ENCODE measurements around the gene RAPGEF4. TPM values are rescaled to one million over a fixed set of nuclear protein-coding genes. Genes with fewer than 3 reads are reported as not detected.

RAPGEF4 gene
- total RNA-seq, 2 experiments from 2014 or later: 0.21 TPM; not detected in 1

DNA sequence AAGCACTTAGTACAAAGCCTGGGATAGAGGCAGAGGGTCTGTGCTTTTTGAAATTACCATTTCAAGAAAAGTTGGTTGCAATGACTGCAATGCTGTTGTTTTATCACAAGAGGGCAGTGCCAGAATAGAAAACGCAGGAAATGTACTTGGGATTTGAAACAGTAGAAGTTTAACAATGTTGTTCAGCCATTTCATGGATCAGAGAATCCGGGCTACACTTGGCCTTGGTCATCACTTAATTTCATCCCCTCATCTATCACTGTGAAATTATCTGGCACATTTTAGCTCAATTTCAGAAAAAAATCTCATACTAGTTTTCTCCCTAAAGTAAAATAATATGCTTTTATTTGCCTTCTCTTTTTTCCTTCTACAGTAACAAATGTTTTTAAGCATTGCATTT, 70.8 kb downstream of the RAPGEF4 start:
- no peaks in the 10 kb centered on the region for H3K4me1 Mint-ChIP-seq
- H3K27me3 Mint-ChIP-seq: peaks cover 13% of the 10 kb centered on the region
- no peaks in the 10 kb centered on the region for H3K36me3 Mint-ChIP-seq
- ATAC-seq (no peak), DNase-seq (no peak)
- H3K9me3 Mint-ChIP-seq (ENCODE audit: low read depth): peaks cover 8% of the 10 kb centered on the region
- CTCF ChIA-PET: interaction anchor here (1.1 to 3.1 kb wide), 7 partner anchors 9 to 164 kb away, joined by 3 to 29 read pairs (median 4); no protein-coding TSS in a partner anchor
- no peak overlapping the region for H3K4me3 Mint-ChIP-seq
- H3K27ac Mint-ChIP-seq: no peak overlapping the region

DNA sequence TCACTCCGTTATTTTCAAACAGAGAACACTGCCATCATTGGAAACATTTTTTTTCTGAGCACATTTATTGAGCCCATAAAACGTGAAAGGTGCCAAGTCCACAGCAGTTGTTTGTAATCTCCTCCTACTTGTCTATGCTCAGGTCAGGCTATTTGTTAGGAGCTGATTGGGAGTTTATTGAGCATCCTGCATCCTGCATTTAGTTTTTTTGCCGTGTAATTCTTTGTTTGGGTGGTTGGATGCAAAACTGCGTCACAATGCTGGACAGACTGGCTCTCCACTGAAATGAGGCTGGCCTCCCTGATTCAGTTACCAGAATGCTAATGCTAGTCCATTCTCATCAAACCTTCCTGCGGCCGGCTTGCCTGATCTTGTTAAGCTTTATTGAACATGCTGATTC, 71.4 kb downstream of the RAPGEF4 start:
- ATAC-seq: no peak
- DNase-seq: no peak
- H3K27ac Mint-ChIP-seq: no peak overlapping the region
- CTCF ChIA-PET: interaction anchor here (1.1 to 3.1 kb wide), 6 partner anchors 33 to 164 kb away, joined by 3 to 29 read pairs (median 4); no protein-coding TSS in a partner anchor
- H3K4me1 Mint-ChIP-seq: no peaks in the 10 kb centered on the region
- H3K27me3 Mint-ChIP-seq: peaks cover 18% of the 10 kb centered on the region
- no peaks in the 10 kb centered on the region for H3K36me3 Mint-ChIP-seq
- H3K9me3 Mint-ChIP-seq (ENCODE audit: low read depth): peaks cover 8% of the 10 kb centered on the region
- H3K4me3 Mint-ChIP-seq: no peak overlapping the region

DNA sequence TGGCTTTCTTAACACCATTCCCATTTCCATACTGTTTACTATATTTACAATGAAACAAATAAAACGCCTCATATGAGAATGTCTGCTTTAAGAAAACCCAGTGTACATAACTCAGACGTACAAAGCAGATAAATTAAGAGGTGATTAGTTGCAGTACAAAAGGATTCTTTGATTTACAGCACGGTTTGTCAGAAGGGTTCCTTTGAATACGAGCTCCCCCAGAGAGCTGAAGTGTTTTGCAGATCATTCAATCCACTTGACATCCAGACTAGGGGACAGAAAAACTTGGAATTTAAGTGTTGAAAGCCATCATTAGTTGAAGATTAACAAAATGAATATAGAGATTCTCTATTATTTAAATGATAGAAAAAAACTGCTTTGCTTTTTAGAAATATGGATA, 72.5 kb downstream of the RAPGEF4 start:
- Mint-ChIP-seq H3K36me3 (no peaks in the 10 kb centered on the region), H3K4me1 (no peaks in the 10 kb centered on the region), H3K27me3 (peaks cover 29% of the 10 kb centered on the region), H3K4me3 (no peak overlapping the region), H3K27ac (no peak overlapping the region), H3K9me3 (ENCODE audit: low read depth) (no peaks in the 10 kb centered on the region)
- ATAC-seq (no peak), DNase-seq (no peak)
- CTCF ChIA-PET: interaction anchor here (1.2 to 3.1 kb wide), 2 partner anchors 32 to 124 kb away, joined by 3 to 29 read pairs; no protein-coding TSS in a partner anchor

DNA sequence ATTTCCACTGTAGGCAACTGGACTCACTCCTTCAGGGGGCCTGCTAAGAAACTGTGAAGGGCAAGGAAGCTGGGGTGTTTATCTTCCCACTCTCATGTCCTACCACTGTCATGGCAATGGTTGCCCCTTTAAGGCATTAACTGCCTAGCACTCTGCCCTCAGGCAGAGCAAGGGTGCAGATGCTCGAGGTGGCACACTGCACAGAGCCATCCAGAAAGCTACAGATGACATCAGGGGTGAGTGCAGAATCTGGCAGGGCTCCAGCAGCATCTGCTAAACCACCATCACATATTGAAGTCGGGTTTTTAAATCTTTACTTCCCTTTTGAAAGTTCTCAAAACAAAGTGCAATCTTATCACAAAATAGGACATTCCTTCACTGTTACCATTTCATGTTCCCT, 75.4 kb downstream of the RAPGEF4 start:
- no peak for DNase-seq
- Mint-ChIP-seq H3K27ac (no peak overlapping the region), H3K4me3 (no peak overlapping the region), H3K4me1 (no peaks in the 10 kb centered on the region), H3K9me3 (ENCODE audit: low read depth) (no peaks in the 10 kb centered on the region), H3K36me3 (no peaks in the 10 kb centered on the region), H3K27me3 (peaks cover 42% of the 10 kb centered on the region)
- no peak for ATAC-seq
- CTCF ChIA-PET: no interaction called here

DNA sequence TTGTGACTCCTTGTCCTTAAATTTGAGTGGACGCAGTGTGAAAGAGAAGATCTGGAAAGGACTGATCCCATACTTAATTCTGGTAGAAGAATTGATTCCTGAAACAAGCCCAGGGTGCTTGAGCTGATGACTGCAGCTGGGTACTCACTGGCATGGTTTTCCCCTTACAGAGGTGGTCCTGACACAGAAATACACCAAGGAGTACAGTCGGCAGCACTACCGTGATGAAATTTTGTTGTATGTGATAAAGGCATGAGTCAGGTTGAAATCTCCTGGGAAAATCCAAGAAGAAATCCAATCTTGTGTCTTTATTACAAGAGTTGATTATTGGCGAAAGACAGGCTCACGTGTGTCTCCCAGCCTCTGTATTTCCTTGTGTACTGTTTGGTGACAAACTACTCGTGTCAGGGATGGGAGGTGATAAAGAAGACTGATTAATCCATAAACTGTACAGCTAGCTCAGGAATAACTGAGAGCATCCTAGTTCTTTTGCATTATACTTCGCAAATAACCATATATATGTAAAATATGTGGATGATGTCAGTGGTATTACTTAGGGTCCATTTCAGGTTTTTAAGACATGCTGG, 76.6 kb downstream of the RAPGEF4 start:
- H3K4me3 Mint-ChIP-seq: no peak overlapping the region
- DNase-seq (no peak), ATAC-seq (no peak)
- H3K9me3 Mint-ChIP-seq (ENCODE audit: low read depth): no peaks in the 10 kb centered on the region
- no peaks in the 10 kb centered on the region for H3K4me1 Mint-ChIP-seq
- H3K36me3 Mint-ChIP-seq: no peaks in the 10 kb centered on the region
- H3K27ac Mint-ChIP-seq: no peak overlapping the region
- CTCF ChIA-PET: no interaction called here
- peaks cover 39% of the 10 kb centered on the region for H3K27me3 Mint-ChIP-seq

DNA sequence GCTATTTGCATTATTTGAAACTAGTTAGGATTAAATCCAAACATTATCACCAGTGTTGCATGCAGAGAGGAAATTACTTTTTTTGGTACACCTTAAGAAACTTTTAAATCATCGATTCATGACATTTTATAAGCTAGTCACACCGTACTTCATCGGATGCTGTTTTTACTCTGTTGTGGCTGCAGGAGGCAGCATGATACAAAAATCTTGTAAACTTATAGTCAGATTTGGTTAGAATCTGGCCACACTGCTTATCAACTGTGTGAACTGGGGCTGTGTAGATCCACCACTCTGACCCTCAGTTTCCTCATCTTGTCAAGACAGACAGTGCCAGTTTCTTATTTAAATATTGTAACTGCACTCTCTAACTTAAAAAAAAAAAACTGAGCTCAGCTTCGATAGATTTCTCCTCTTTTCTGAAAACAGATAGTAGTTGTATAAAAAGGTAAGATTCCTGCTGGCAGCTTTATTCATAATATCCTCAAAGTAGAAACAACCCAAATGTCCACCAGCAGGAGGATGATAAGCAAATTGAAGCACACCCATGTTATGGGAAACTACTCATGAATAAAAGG, 77.8 kb downstream of the RAPGEF4 start:
- Mint-ChIP-seq H3K4me3 (no peak overlapping the region), H3K27me3 (peaks cover 37% of the 10 kb centered on the region), H3K9me3 (ENCODE audit: low read depth) (no peaks in the 10 kb centered on the region), H3K4me1 (no peaks in the 10 kb centered on the region), H3K27ac (no peak overlapping the region), H3K36me3 (no peaks in the 10 kb centered on the region)
- ATAC-seq: no peak
- no peak for DNase-seq
- CTCF ChIA-PET: interaction anchor here (1.5 kb wide), 1 partner anchor 119 kb away, joined by 3 read pairs; no protein-coding TSS in a partner anchor

DNA sequence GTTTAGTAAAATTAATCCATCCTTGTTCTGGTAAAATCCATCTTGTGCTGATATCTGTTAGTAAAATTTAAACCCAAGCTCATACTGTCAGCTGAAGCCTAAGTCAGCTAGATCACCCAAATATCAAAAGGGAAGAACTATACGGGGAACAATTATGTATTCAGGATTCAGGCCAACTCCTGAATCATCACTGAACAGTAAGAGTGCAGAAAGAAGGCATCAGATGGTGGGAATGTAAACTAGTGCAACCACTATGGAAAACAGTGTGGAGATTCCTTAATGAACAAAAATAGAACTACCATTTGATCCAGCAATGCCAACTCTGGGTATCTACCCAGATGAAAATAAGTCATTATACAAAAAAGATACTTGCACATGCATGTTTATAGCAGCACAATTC, 81.8 kb downstream of the RAPGEF4 start:
- peaks cover 32% of the 10 kb centered on the region for H3K27me3 Mint-ChIP-seq
- H3K4me1 Mint-ChIP-seq: no peaks in the 10 kb centered on the region
- DNase-seq (no peak), ATAC-seq (no peak)
- no peaks in the 10 kb centered on the region for H3K9me3 Mint-ChIP-seq (ENCODE audit: low read depth)
- no peak overlapping the region for H3K4me3 Mint-ChIP-seq
- H3K27ac Mint-ChIP-seq: no peak overlapping the region
- CTCF ChIA-PET: no interaction called here
- no peaks in the 10 kb centered on the region for H3K36me3 Mint-ChIP-seq

DNA sequence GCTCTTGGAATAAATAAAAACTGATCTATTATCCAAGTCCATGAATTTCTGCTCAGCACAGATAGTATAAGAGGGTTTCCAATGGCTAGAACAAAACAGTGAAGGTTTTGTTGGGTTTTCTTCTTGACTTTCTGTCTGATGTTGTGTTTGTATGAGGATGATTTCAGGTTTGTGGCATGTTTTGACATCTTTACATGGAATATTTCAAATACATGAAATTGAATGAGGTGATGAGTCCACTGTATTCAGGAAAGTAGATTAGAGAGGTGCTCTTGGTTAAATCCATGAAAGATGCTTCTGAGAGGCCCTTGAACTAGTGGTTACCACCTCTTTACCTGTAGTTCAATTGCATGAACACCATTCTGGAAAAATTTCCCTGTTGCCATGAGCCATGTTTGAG, 84.3 kb downstream of the RAPGEF4 start:
- no peak overlapping the region for H3K4me3 Mint-ChIP-seq
- H3K27ac Mint-ChIP-seq: no peak overlapping the region

DNA sequence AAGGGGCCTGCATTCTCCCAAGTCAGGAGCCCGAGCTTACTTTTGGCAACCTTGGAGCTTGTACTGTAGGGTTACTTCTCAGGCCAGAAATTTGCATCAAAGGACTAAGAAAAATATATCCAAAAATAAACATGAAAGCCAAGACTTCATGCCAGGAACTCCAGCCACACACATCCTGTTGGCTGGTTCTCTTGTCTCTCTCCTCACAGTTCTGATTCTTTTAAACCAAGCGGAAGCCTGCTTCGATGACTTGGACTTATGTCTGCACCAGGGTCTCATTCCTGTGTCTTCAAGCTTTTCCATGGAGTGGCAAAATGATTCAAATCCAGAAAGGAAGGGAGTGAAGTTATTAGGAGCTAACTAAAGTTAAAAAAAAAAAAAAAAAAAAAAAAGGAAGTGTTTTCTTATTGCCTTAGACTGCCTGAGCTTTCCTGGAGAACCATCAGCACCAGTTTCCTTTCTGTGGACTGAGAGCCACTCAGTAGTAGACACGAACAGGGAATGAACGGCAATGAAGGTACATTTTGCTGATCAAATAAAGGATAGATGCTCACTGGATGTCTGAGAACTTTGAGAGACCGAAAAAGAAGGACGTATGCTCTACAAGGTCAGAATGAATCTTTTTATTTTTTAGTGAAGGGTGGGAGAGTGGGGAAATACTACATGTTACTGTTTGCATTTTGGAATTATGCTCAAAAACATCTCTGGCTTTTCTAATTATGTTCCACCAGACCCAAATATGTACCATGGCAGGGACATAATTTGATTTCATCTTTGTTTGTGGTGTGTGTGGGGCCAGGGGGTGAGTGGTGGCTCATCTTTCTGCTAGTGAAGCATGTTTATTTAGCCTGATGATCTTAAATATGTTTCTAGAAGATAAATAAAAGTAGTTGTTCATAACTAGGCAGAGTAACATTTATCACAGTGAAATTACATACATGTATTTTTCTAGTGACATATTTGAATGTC, 86.0 kb downstream of the RAPGEF4 start:
- H3K4me3 Mint-ChIP-seq: no peak overlapping the region
- H3K4me1 Mint-ChIP-seq: no peaks in the 10 kb centered on the region
- no peaks in the 10 kb centered on the region for H3K36me3 Mint-ChIP-seq
- DNase-seq (no peak), ATAC-seq (no peak)
- H3K27ac Mint-ChIP-seq: no peak overlapping the region
- CTCF ChIA-PET: no interaction called here
- no peaks in the 10 kb centered on the region for H3K9me3 Mint-ChIP-seq (ENCODE audit: low read depth)
- H3K27me3 Mint-ChIP-seq: peaks cover 33% of the 10 kb centered on the region

More for the DNA sequence above, 84.3 kb downstream of the RAPGEF4 start:
- H3K4me1 Mint-ChIP-seq: no peaks in the 10 kb centered on the region
- H3K36me3 Mint-ChIP-seq: no peaks in the 10 kb centered on the region
- CTCF ChIA-PET: no interaction called here
- DNase-seq (no peak), ATAC-seq (no peak)
- H3K27me3 Mint-ChIP-seq: peaks cover 33% of the 10 kb centered on the region
- no peaks in the 10 kb centered on the region for H3K9me3 Mint-ChIP-seq (ENCODE audit: low read depth)

DNA sequence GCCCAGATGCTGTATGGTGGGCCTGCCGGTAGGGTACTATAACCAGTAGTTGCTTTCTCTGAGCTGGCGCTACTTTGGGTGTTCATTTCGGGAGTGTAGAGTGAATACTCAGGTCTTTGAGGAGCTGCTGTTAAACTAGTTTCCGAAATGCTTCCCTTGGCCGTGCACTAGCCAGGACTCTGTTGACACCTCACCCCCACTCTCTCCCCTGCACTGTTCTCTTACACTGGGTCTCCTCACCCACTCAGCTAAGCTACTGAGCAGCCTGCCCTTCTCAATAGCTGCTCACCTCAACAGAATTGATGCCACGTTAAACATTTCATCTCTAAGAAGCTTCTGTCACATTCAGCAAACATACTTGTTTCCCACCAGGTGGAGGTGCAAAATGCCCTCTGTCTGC, 86.9 kb downstream of the RAPGEF4 start:
- Mint-ChIP-seq H3K9me3 (ENCODE audit: low read depth) (no peaks in the 10 kb centered on the region), H3K4me1 (no peaks in the 10 kb centered on the region), H3K4me3 (no peak overlapping the region), H3K27ac (no peak overlapping the region), H3K36me3 (no peaks in the 10 kb centered on the region), H3K27me3 (peaks cover 37% of the 10 kb centered on the region)
- CTCF ChIA-PET: no interaction called here
- no peak for DNase-seq
- no peak for ATAC-seq

DNA sequence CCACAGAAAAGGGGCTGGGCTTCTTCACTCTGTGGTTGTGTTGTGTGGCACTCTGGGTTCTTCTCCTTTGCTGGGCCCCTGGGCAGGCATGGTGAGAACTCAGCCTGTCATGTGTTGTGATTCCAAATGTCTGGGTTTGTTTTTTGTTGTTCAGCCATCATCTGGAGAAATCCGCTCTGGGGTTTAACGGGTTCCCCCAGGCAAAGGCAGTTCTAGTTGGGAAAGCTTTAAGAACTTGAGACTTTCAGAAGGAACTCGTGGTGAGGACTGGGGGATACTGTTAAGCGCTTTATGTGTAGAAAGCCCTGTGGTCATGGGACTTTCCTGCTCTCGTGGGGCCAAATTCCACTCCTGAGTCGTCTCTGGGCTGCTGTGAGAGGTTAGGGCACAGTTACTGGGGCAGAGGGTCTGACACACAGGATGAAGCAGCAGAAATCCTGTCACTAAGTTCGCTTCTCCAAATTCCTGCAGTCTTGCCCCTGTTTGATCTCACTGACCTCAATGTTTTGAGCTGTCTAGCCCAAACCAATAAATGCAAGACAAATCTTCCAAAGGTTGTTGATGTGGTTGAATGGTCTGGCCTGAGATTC, 87.7 kb downstream of the RAPGEF4 start:
- Mint-ChIP-seq H3K9me3 (ENCODE audit: low read depth) (no peaks in the 10 kb centered on the region), H3K36me3 (no peaks in the 10 kb centered on the region), H3K27ac (no peak overlapping the region), H3K27me3 (peaks cover 37% of the 10 kb centered on the region), H3K4me1 (no peaks in the 10 kb centered on the region), H3K4me3 (no peak overlapping the region)
- DNase-seq (no peak), ATAC-seq (no peak)
- CTCF ChIA-PET: no interaction called here

DNA sequence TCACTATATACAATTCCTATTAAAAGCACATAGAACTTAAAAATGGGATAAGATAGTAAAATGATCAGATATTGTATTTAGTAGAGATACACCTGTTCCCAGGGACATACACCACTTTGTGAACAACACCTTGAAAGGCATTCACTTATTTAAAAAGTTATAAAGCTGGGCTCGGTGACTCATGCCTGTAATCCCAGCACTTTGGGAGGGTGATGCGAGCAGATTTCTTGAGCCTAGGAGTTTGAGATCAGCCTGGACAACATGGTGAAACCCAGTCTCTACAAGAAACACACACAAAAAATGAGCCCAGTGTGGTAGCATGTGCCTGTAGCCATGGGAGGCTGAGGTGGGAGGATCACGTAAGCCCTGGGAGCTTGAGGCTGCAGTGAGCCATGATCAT, 90.9 kb downstream of the RAPGEF4 start:
- H3K27me3 Mint-ChIP-seq: peaks cover 36% of the 10 kb centered on the region

DNA sequence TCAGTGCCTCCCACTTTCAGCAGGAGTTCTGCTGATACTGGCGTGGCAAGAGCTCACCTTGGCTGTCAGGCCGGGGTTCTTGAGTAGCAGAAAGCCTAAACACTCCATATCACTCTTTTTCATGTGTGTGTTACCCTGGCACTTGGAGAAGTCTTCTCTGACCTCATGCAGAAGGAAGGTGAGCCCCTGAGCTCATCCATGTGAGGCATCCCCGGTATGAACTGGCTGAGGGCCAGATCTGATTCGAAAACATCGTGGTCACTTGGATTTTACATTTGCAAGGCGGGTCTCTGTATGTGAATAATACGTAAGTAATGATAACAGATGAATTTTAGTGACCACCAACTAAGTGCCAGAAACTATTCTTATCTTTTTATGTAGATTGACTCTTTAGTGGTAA, 93.6 kb downstream of the RAPGEF4 start:
- Mint-ChIP-seq H3K9me3 (ENCODE audit: low read depth) (no peaks in the 10 kb centered on the region), H3K4me1 (no peaks in the 10 kb centered on the region), H3K27me3 (peaks cover 28% of the 10 kb centered on the region), H3K27ac (no peak overlapping the region), H3K36me3 (no peaks in the 10 kb centered on the region), H3K4me3 (no peak overlapping the region)
- CTCF ChIA-PET: no interaction called here
- no peak for DNase-seq
- no peak for ATAC-seq

More for the DNA sequence above, 90.9 kb downstream of the RAPGEF4 start:
- no peaks in the 10 kb centered on the region for H3K4me1 Mint-ChIP-seq
- H3K27ac Mint-ChIP-seq: no peak overlapping the region
- DNase-seq (no peak), ATAC-seq (no peak)
- H3K4me3 Mint-ChIP-seq: no peak overlapping the region
- CTCF ChIA-PET: no interaction called here
- no peaks in the 10 kb centered on the region for H3K36me3 Mint-ChIP-seq
- H3K9me3 Mint-ChIP-seq (ENCODE audit: low read depth): no peaks in the 10 kb centered on the region
